ENCODE measurements around the gene GRWD1. TPM values are rescaled to one million over a fixed set of nuclear protein-coding genes. Genes with fewer than 3 reads are reported as not detected.
A peak's percentile ranks its signal among the peaks of the same experiment; 100 is the strongest.

GRWD1 gene
- total RNA-seq, 1 donor from 2014 or later, result 25.8 TPM

- Histone ChIP-seq H3K4me1 (peaks cover 11% of the 10 kb centered on the region), H3K27ac (no peak overlapping the region), H3K36me3 (no peaks in the 10 kb centered on the region), H3K4me3 (peak overlapping the region; percentile 38), H3K27me3 (ENCODE audit: low read depth) (peaks cover 40% of the 10 kb centered on the region), H3K9me3 (no peaks in the 10 kb centered on the region)
- peak; percentile 81 to 91 for ATAC-seq
- intact Hi-C loops (cut with DNase I), result no loop called here
- DNase-seq, result peak; percentile 93
- no peak for TF ChIP-seq CTCF (IDR thresholded peaks at IDR 0.05)
These were observed 47.2 kb upstream of the GRWD1 start for GRCh38 chr19:48398375-48399235.

- H3K4me3 ChIP-seq, result no peak overlapping the region
- peaks cover 28% of the 10 kb centered on the region for H3K27me3 ChIP-seq (ENCODE audit: low read depth)
- peaks cover 7% of the 10 kb centered on the region for H3K4me1 ChIP-seq
- H3K27ac ChIP-seq, result no peak overlapping the region
- no peaks in the 10 kb centered on the region for H3K36me3 ChIP-seq
- peak; percentile 38 to 47 for ATAC-seq
- intact Hi-C loops (cut with DNase I), result no loop called here
- no peaks in the 10 kb centered on the region for H3K9me3 ChIP-seq
- TF ChIP-seq CTCF (IDR thresholded peaks at IDR 0.05), result no peak
- peak; percentile 62 for DNase-seq
These were observed 45.6 kb upstream of the GRWD1 start for GRCh38 chr19:48400018-48400742.

- Histone ChIP-seq H3K9me3 (no peaks in the 10 kb centered on the region), H3K4me1 (peaks cover 7% of the 10 kb centered on the region), H3K27ac (no peak overlapping the region), H3K4me3 (no peak overlapping the region), H3K27me3 (ENCODE audit: low read depth) (peaks cover 18% of the 10 kb centered on the region), H3K36me3 (no peaks in the 10 kb centered on the region)
- intact Hi-C loops (cut with DNase I), result no loop called here
- TF ChIP-seq CTCF (IDR thresholded peaks at IDR 0.05), result no peak
- DNase-seq (no peak), ATAC-seq (no peak)
These were observed 44.5 kb upstream of the GRWD1 start for GRCh38 chr19:48401287-48401686.

- H3K36me3 ChIP-seq, result no peaks in the 10 kb centered on the region
- intact Hi-C loops (cut with DNase I), result no loop called here
- DNase-seq (no peak), ATAC-seq (peak; percentile 35 to 53)
- H3K4me1 ChIP-seq, result no peaks in the 10 kb centered on the region
- no peak overlapping the region for H3K27ac ChIP-seq
- no peaks in the 10 kb centered on the region for H3K9me3 ChIP-seq
- no peak overlapping the region for H3K4me3 ChIP-seq
- no peak for TF ChIP-seq CTCF (IDR thresholded peaks at IDR 0.05)
- peaks cover 6% of the 10 kb centered on the region for H3K27me3 ChIP-seq (ENCODE audit: low read depth)
These were observed 42.2 kb upstream of the GRWD1 start for GRCh38 chr19:48403606-48404005.

GRCh38 chr19:48405010-48405659, 40.6 kb upstream of the GRWD1 start:
- Histone ChIP-seq H3K27me3 (ENCODE audit: low read depth) (peaks cover 6% of the 10 kb centered on the region), H3K27ac (no peak overlapping the region), H3K4me3 (no peak overlapping the region), H3K4me1 (no peaks in the 10 kb centered on the region), H3K9me3 (no peaks in the 10 kb centered on the region), H3K36me3 (no peaks in the 10 kb centered on the region)
- ATAC-seq (no peak), DNase-seq (no peak)
- no peak for TF ChIP-seq CTCF (IDR thresholded peaks at IDR 0.05)
- intact Hi-C loops (cut with DNase I), result no loop called here

All from lower lobe of right lung (tissue), 2 donors.